Activated CD8-positive, alpha-beta memory T cell treated with anti-CD3 and anti-CD28 coated beads, Interleukin-2, amount 50 U/mL, for 24 hours (primary cell): ENCODE measurements around the gene RGCC.

ENCODE experiments used
- DNase-seq: peaks from one replicate; pipeline ENCODE4 v3.0.0-alpha.2; 2020; ENCODE audit errors: extremely low read depth

RGCC gene

GRCh38 chr13:41515491-41516139 lies 58.3 kb downstream of the RGCC start:
- DNase-seq = no peak

- DNase-seq = no peak
Measured at GRCh38 chr13:41516166-41516565, 58.8 kb downstream of the RGCC start.

GRCh38 chr13:41516760-41517159 lies 59.4 kb downstream of the RGCC start:
- no peak for DNase-seq

- DNase-seq = no peak
Measured at GRCh38 chr13:41520016-41520659, 62.8 kb downstream of the RGCC start.
